Upper lobe of left lung (tissue), 4 donors: ENCODE results near the gene SELP.

Source experiments
- CTCF ChIP-seq, 6 experiments: fragments of 450-650 bp in 4 of 6; fragments of 200-600 bp in 2 of 6; sonication (generic) in 2 of 6; IDR thresholded peaks; one replicate each; pipeline ENCODE4 v1.5.1; 2016 to 2019; ENCODE audit warnings: antibody characterized with exemption in 6 of 6
- EP300 ChIP-seq, 4 donors: sonication (generic); formaldehyde crosslinking; IDR thresholded peaks; one replicate each; pipeline ENCODE4 v1.5.1; 2017; ENCODE audit warnings: antibody characterized with exemption in 4 of 4, control low read depth in 2 of 4
- POLR2A ChIP-seq, 4 donors: fragments of 450-650 bp; IDR thresholded peaks; one replicate each; pipeline ENCODE4 v1.5.1; 2016 to 2017; ENCODE audit warnings: antibody characterized with exemption in 4 of 4, mild to moderate bottlenecking in 2 of 4
- POLR2AphosphoS5 ChIP-seq, 2 donors: sonication (generic); formaldehyde crosslinking; IDR thresholded peaks; one replicate each; pipeline ENCODE4 v1.5.1; 2017; ENCODE audit warnings: antibody characterized with exemption in 2 of 2

GRCh38 chr1:169623132-169623926 is 6.6 kb downstream of the SELP start:
- no peak for TF ChIP-seq CTCF (IDR thresholded peaks at IDR 0.05)
- TF ChIP-seq EP300 (IDR thresholded peaks at IDR 0.05) = no peak
- no peak for TF ChIP-seq POLR2AphosphoS5 (IDR thresholded peaks at IDR 0.05)
- no peak for TF ChIP-seq POLR2A (IDR thresholded peaks at IDR 0.05)
